ENCODE measurements around the gene MAP2K5.

DNA sequence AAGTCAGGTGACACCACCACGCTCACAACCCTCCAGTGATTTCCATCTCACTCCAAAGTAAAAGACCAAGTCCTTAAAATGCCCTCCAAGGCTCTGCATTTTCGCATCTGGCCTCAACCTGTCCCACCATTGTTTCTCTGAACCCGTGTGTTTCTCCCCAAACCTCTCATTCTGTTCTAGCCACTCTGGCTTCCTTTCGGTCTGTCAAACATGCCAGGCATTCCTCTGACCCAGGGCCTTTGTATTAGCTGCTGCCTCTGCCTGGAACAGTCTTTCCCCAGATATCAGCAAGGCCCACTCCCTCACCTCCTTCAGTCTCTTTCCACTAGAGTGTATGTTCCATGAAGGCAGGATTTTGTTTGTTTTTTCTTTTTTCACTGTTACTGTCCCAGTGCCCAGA is 16.0 kb downstream of the MAP2K5 start:
- no peak for TF ChIP-seq POLR2A (IDR thresholded peaks at IDR 0.05)
- TF ChIP-seq, protein P1, sequence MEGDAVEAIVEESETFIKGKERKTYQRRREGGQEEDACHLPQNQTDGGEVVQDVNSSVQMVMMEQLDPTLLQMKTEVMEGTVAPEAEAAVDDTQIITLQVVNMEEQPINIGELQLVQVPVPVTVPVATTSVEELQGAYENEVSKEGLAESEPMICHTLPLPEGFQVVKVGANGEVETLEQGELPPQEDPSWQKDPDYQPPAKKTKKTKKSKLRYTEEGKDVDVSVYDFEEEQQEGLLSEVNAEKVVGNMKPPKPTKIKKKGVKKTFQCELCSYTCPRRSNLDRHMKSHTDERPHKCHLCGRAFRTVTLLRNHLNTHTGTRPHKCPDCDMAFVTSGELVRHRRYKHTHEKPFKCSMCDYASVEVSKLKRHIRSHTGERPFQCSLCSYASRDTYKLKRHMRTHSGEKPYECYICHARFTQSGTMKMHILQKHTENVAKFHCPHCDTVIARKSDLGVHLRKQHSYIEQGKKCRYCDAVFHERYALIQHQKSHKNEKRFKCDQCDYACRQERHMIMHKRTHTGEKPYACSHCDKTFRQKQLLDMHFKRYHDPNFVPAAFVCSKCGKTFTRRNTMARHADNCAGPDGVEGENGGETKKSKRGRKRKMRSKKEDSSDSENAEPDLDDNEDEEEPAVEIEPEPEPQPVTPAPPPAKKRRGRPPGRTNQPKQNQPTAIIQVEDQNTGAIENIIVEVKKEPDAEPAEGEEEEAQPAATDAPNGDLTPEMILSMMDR (IDR thresholded peaks at IDR 0.05), result no peak
